H1 (cell line): ENCODE data around the gene PRMT3. TPM values are rescaled to one million over a fixed set of nuclear protein-coding genes. Genes with fewer than 3 reads are reported as not detected.

Experiments
- CTCF ChIA-PET: fragments of 300-600 bp; sonication (Branson Sonifier 250); formaldehyde crosslinking; loops from one replicate; lab custom pipeline; 2021; ENCODE audit not compliant: partially characterized antibody; lab: Charles Lee
- POLR2A ChIA-PET: fragments of 300-600 bp; sonication (Branson Sonifier 250); formaldehyde crosslinking; loops from one replicate; lab custom pipeline; 2021; ENCODE audit warnings: inconsistent platforms; ENCODE audit not compliant: partially characterized antibody; lab: Charles Lee
- DNase-seq, 2 experiments: peaks; one replicate each; pipeline versions ENCODE4 v3.0.0 to v3.0.0-alpha.2; 2010 to 2022; ENCODE audit warnings: low spot score in 2 of 2, low read depth in 1 of 2, mixed read lengths in 1 of 2
- FAIRE-seq: peaks from 2 replicates; lab custom pipeline; 2011; peaks lifted over from hg19 to GRCh38; lab: Jason Lieb, UNC
- H2AFZ ChIP-seq: 2 replicates; pipeline ENCODE4 v1.8.1; 2012; ENCODE audit warnings: low read length, inconsistent platforms
- H2AK5ac ChIP-seq: 2 replicates; pipeline ENCODE4 v1.6.1; 2013; ENCODE audit warnings: low read depth, low read length
- H2BK120ac ChIP-seq: replicated peaks from 2 replicates; pipeline ENCODE3; 2013; ENCODE audit warnings: low read depth, low read length, inconsistent platforms
- H2BK12ac ChIP-seq: 2 replicates; pipeline ENCODE4 v1.6.1; 2013; ENCODE audit warnings: low read depth, low read length
- H2BK15ac ChIP-seq: 2 replicates; pipeline ENCODE4 v1.6.1; 2013; ENCODE audit warnings: low read length
- H2BK20ac ChIP-seq: 2 replicates; pipeline ENCODE4 v1.6.1; 2013; ENCODE audit warnings: low read length
- H2BK5ac ChIP-seq: 2 replicates; pipeline ENCODE4 v1.6.1; 2013; ENCODE audit warnings: low read depth, low read length
- H3K14ac ChIP-seq: 2 replicates; pipeline ENCODE4 v1.6.1; 2013; ENCODE audit warnings: inconsistent platforms; ENCODE audit not compliant: insufficient read length
- H3K18ac ChIP-seq: 2 replicates; pipeline ENCODE4 v1.6.1; 2013; ENCODE audit warnings: low read length; ENCODE audit errors: extremely low read depth
- H3K23ac ChIP-seq: 2 replicates; pipeline ENCODE4 v1.6.1; 2013; ENCODE audit warnings: inconsistent platforms; ENCODE audit not compliant: insufficient read length
- H3K23me2 ChIP-seq: 2 replicates; pipeline ENCODE4 v1.6.1; 2013; ENCODE audit warnings: low read depth, low read length
- H3K27ac ChIP-seq: 2 replicates; pipeline ENCODE4 v1.6.1; 2011; ENCODE audit warnings: low read depth, low read length, inconsistent platforms
- H3K27me3 ChIP-seq, 4 experiments: replicated peaks in 1 of 4; 1 replicate in 1 of 4; 2 replicates in 3 of 4; pipeline versions ENCODE4 v1.6.1 to v1.8.1; 2011 to 2013; ENCODE audit warnings: low read length in 3 of 4, mild to moderate bottlenecking in 3 of 4, inconsistent platforms in 2 of 4, mixed read lengths in 2 of 4, moderate library complexity in 1 of 4; ENCODE audit not compliant: control insufficient read depth in 3 of 4, insufficient read depth in 3 of 4; ENCODE audit errors: extremely low read depth in 1 of 4
- H3K36me3 ChIP-seq, 4 experiments: 2 replicates each; pipeline versions ENCODE4 v1.6.1 to v1.8.1; 2011 to 2013; ENCODE audit warnings: mild to moderate bottlenecking in 4 of 4, low read length in 3 of 4, moderate library complexity in 2 of 4, control low read depth in 1 of 4, inconsistent platforms in 1 of 4; ENCODE audit not compliant: insufficient read depth in 4 of 4, control insufficient read depth in 2 of 4
- H3K4ac ChIP-seq: replicated peaks from 2 replicates; pipeline ENCODE3; 2013; ENCODE audit warnings: low read length, low read depth, mixed read lengths, inconsistent platforms; ENCODE audit not compliant: insufficient read length
- H3K4me1 ChIP-seq, 4 experiments: replicated peaks in 1 of 4; 1 replicate in 1 of 4; 2 replicates in 3 of 4; pipeline versions ENCODE4 v1.6.1 to v1.8.1; 2011 to 2013; ENCODE audit warnings: low read length in 3 of 4, inconsistent platforms in 2 of 4, mixed read lengths in 1 of 4; ENCODE audit not compliant: insufficient read depth in 4 of 4, control insufficient read depth in 3 of 4
- H3K4me2 ChIP-seq, 2 experiments: 2 replicates each; pipeline versions ENCODE4 v1.6.1 to v1.8.1; 2011 to 2013; ENCODE audit warnings: low read depth in 2 of 2, low read length in 2 of 2, control low read depth in 1 of 2, inconsistent platforms in 1 of 2, mild to moderate bottlenecking in 1 of 2; ENCODE audit not compliant: insufficient read depth in 1 of 2
- H3K4me3 ChIP-seq, 4 experiments: fragments of 200-600, 300-600 bp in 1 of 4; sonication (generic), shearing (Covaris generic), sonication (Bioruptor Twin) in 1 of 4; 2 replicates each; pipeline versions ENCODE4 v1.5.1 to v1.8.1; 2011 to 2016; ENCODE audit warnings: low read length in 4 of 4, low read depth in 3 of 4, control low read depth in 2 of 4, inconsistent platforms in 2 of 4, mild to moderate bottlenecking in 2 of 4, mixed read lengths in 1 of 4, moderate library complexity in 1 of 4; ENCODE audit not compliant: insufficient read depth in 2 of 4; ENCODE audit errors: extremely low read depth in 1 of 4
- H3K56ac ChIP-seq: replicated peaks from 2 replicates; pipeline ENCODE3; 2013; ENCODE audit warnings: low read depth, mild to moderate bottlenecking, mixed read lengths, low read length, inconsistent platforms; ENCODE audit not compliant: insufficient read length
- H3K79me1 ChIP-seq: 2 replicates; pipeline ENCODE4 v1.6.1; 2013; ENCODE audit warnings: low read depth, low read length, control low read depth
- H3K79me2 ChIP-seq, 2 experiments: 2 replicates each; pipeline versions ENCODE4 v1.6.1 to v1.8.1; 2012 to 2013; ENCODE audit warnings: low read length in 2 of 2, mild to moderate bottlenecking in 2 of 2, inconsistent platforms in 1 of 2; ENCODE audit not compliant: insufficient read depth in 2 of 2, control insufficient read depth in 1 of 2
- H3K9ac ChIP-seq, 4 experiments: replicated peaks in 1 of 4; 1 replicate in 1 of 4; 2 replicates in 3 of 4; pipeline versions ENCODE4 v1.6.1 to v1.8.1; 2011 to 2013; ENCODE audit warnings: low read depth in 3 of 4, low read length in 3 of 4, control low read depth in 2 of 4, mild to moderate bottlenecking in 2 of 4, moderate library complexity in 2 of 4, inconsistent platforms in 1 of 4; ENCODE audit errors: extremely low read depth in 1 of 4
- H3K9me3 ChIP-seq, 2 experiments: 2 replicates each; pipeline versions ENCODE4 v1.6.1 to v1.8.1; 2012 to 2013; ENCODE audit warnings: mild to moderate bottlenecking in 2 of 2, moderate library complexity in 2 of 2, control low read depth in 1 of 2, inconsistent platforms in 1 of 2, low read depth in 1 of 2, low read length in 1 of 2, mixed read lengths in 1 of 2; ENCODE audit not compliant: insufficient read depth in 2 of 2
- H4K20me1 ChIP-seq, 2 experiments: replicated peaks in 1 of 2; 2 replicates each; pipeline versions ENCODE3 to v1.8.1; 2011 to 2013; ENCODE audit warnings: inconsistent platforms in 2 of 2, low read length in 2 of 2, mild to moderate bottlenecking in 1 of 2; ENCODE audit not compliant: insufficient read depth in 2 of 2, control insufficient read depth in 1 of 2
- H4K5ac ChIP-seq: 2 replicates; pipeline ENCODE4 v1.6.1; 2013; ENCODE audit warnings: low read length, low read depth, mixed read lengths, inconsistent platforms; ENCODE audit not compliant: insufficient read length
- H4K8ac ChIP-seq: 2 replicates; pipeline ENCODE4 v1.8.0; 2013; ENCODE audit warnings: mild to moderate bottlenecking, moderate library complexity, low read length, inconsistent platforms; ENCODE audit not compliant: insufficient read depth; ENCODE audit errors: extremely low read depth
- H4K91ac ChIP-seq: replicated peaks from 2 replicates; pipeline ENCODE3; 2013; ENCODE audit warnings: low read length, mixed read lengths, inconsistent platforms; ENCODE audit not compliant: insufficient read length
- CREB1 ChIP-seq: IDR thresholded peaks from 2 replicates; pipeline ENCODE4 v1.6.1; 2012; ENCODE audit warnings: inconsistent platforms
- EGR1 ChIP-seq: IDR thresholded peaks from 2 replicates; pipeline ENCODE4 v1.6.1; 2011; ENCODE audit warnings: low read depth, low read length, borderline replicate concordance
- JUND ChIP-seq: IDR thresholded peaks from 2 replicates; pipeline ENCODE4 v1.6.1; 2011; ENCODE audit warnings: mild to moderate bottlenecking, improper control_type of control experiment, low read length
- POU5F1 ChIP-seq: IDR thresholded peaks from 2 replicates; pipeline ENCODE4 v1.6.1; 2011; ENCODE audit warnings: low read depth, mild to moderate bottlenecking, low read length, moderate library complexity
- RNF2 ChIP-seq: fragments of 200-900, 300-1000 bp; sonication (generic); IDR thresholded peaks from 2 replicates; pipeline ENCODE4 v1.7.1; 2016; ENCODE audit warnings: borderline replicate concordance, low read depth, mild to moderate bottlenecking, antibody characterized with exemption, low read length; ENCODE audit not compliant: poor library complexity, severe bottlenecking; ENCODE audit errors: missing control alignments
- SAP30 ChIP-seq: fragments of 300-600 bp; sonication (generic); IDR thresholded peaks from 2 replicates; pipeline ENCODE4 v1.7.1; 2012; ENCODE audit warnings: low read length, moderate library complexity, mild to moderate bottlenecking, inconsistent platforms; ENCODE audit not compliant: insufficient read depth, insufficient replicate concordance
- TAF1 ChIP-seq: IDR thresholded peaks from 2 replicates; pipeline ENCODE4 v1.6.1; 2011; ENCODE audit warnings: mild to moderate bottlenecking, low read depth, low read length
- WGBS, 2 experiments: shearing (Covaris generic) in 1 of 2; methylation state at CpG; one replicate each; pipeline versions ENCODE4 v1.1.6 to v1.1.7; 2013 to 2015; ENCODE audit warnings: low lambda C conversion rate in 2 of 2, mixed read lengths in 2 of 2, inconsistent platforms in 1 of 2, low coverage in 1 of 2, missing lambda C conversion rate in 1 of 2; ENCODE audit not compliant: insufficient replicate concordance in 2 of 2, insufficient coverage in 1 of 2, insufficient read length in 1 of 2; ENCODE audit errors: extremely low coverage in 1 of 2, missing lambda C conversion rate in 1 of 2; 5-methylcytosine and 5-hydroxymethylcytosine counted together
- polyA plus RNA-seq, 7 experiments: library from polyadenylated mRNA; depleted of rRNA in 3 of 7; stranded (reverse) in 5 of 7; unstranded in 2 of 7; fragments of >200 nt in 5 of 7; fragments of 200-250 nt in 2 of 7; gene quantifications; 1 replicate in 5 of 7; 2 replicates in 1 of 7; 4 replicates in 1 of 7; pipeline versions ENCODE4 v1.2.1 to v1.2.3, GENCODE V29; 2011 to 2013; ENCODE audit warnings: missing spikeins in 2 of 7, mixed read lengths in 2 of 7
- total RNA-seq: library from RNA; stranded (reverse); fragmentation: NEBNext Ultra II Directional; extraction: Animal tissue kit (Norgen Biotek cat#: 25700); gene quantifications from 2 replicates; pipeline ENCODE4 v1.2.1, GENCODE V29; 2021

Gene PRMT3
- total and polyA plus RNA-seq, 2 of the 8 experiments (the other 6 are each of a cell fraction or from before 2014, with no cell fraction given) = 11.2 to 26.5 TPM

- no peak overlapping the region for H3K56ac ChIP-seq
- H4K91ac ChIP-seq = no peak overlapping the region
- no peak overlapping the region for H3K18ac ChIP-seq
- no peak overlapping the region for H3K4me3 ChIP-seq
- H3K23ac ChIP-seq = no peak overlapping the region
- no peak for DNase-seq
- H3K79me2 ChIP-seq = no peaks in the 10 kb centered on the region
- H4K20me1 ChIP-seq = no peaks in the 10 kb centered on the region
- FAIRE-seq = no peak
- no peak overlapping the region for H2BK15ac ChIP-seq
- H3K9ac ChIP-seq = no peak overlapping the region
- H2AK5ac ChIP-seq = no peak overlapping the region
- peaks cover 0 to 6% of the 10 kb centered on the region in 2 experiments; a peak in 1 of 4 replicates for H3K9me3 ChIP-seq
- H3K79me1 ChIP-seq = no peaks in the 10 kb centered on the region
- 67% methylated on average over 1 of the region's 1 CpG; no CpG with 5 or more reads in 1 of the 2 experiments for WGBS, 2 experiments
- H3K36me3 ChIP-seq = no peaks in the 10 kb centered on the region
- POLR2A ChIA-PET = interaction anchor here (0.7 kb wide), 1 partner anchor 238 kb away, joined by 4 read pairs; no protein-coding TSS in a partner anchor
- no peak overlapping the region for H3K14ac ChIP-seq
- H3K4me2 ChIP-seq = no peak overlapping the region
- TF ChIP-seq POU5F1 (no peak), JUND (no peak), SAP30 (no peak), EGR1 (no peak), RNF2 (no peak), CREB1 (no peak), TAF1 (no peak)
- TF ChIP-seq, all 59 proteins: peak for 0
- no peak overlapping the region for H2AFZ ChIP-seq
- H2BK120ac ChIP-seq = no peak overlapping the region
- H3K4me1 ChIP-seq = 0 out of 7 replicates have a peak, but pooled peaks cover 0 to 4% (median 0%) of the 10 kb centered on the region in 4 experiments
- no peak overlapping the region for H2BK5ac ChIP-seq
- no peak overlapping the region for H2BK12ac ChIP-seq
- no peaks in the 10 kb centered on the region for H3K23me2 ChIP-seq
- H2BK20ac ChIP-seq = no peak overlapping the region
- H3K27me3 ChIP-seq = no peaks in the 10 kb centered on the region
- no peak overlapping the region for H4K8ac ChIP-seq
- no peak overlapping the region for H4K5ac ChIP-seq
- CTCF ChIA-PET = interaction anchor here (1.3 kb wide), 1 partner anchor 58 kb away, joined by 3 read pairs; no protein-coding TSS in a partner anchor
- no peak overlapping the region for H3K27ac ChIP-seq
- H3K4ac ChIP-seq = no peak overlapping the region
These were observed 149.3 kb downstream of the PRMT3 start for GRCh38 chr11:20536784-20537183.
